HFFc6 (cell line): ENCODE measurements around the gene SCYGR3. TPM values are rescaled to one million over a fixed set of nuclear protein-coding genes. Genes with fewer than 3 reads are reported as not detected.

ENCODE experiments used
- DNase-seq: peaks from one replicate; pipeline ENCODE4 v3.0.0-alpha.2; 2018
- H3K27ac Mint-ChIP-seq: 2 replicates; pipeline ENCODE4 v1.8.0; 2020; ENCODE audit warnings: mild to moderate bottlenecking, mixed read lengths
- H3K27me3 Mint-ChIP-seq: 2 replicates; pipeline ENCODE4 v1.8.0; 2021; ENCODE audit warnings: mild to moderate bottlenecking, moderate library complexity, mixed read lengths; ENCODE audit not compliant: insufficient read depth
- H3K36me3 Mint-ChIP-seq: 2 replicates; pipeline ENCODE4 v1.8.0; 2021; ENCODE audit warnings: low read depth, mixed read lengths
- H3K4me1 Mint-ChIP-seq: 2 replicates; pipeline ENCODE4 v1.8.0; 2020; ENCODE audit warnings: low read depth, mixed read lengths
- H3K4me3 Mint-ChIP-seq: 2 replicates; pipeline ENCODE4 v1.8.0; 2020; ENCODE audit warnings: mild to moderate bottlenecking, moderate library complexity, mixed read lengths
- H3K9me3 Mint-ChIP-seq: 2 replicates; pipeline ENCODE4 v1.8.0; 2020; ENCODE audit warnings: mild to moderate bottlenecking, mixed read lengths
- CTCF ChIP-seq: fragments of 200-600 bp; sonication (generic); IDR thresholded peaks from 2 replicates; pipeline ENCODE4 v1.5.0; 2021; ENCODE audit warnings: antibody characterized with exemption, mild to moderate bottlenecking
- total RNA-seq, 6 experiments: library from RNA; stranded (reverse); fragmentation: NEBNext Ultra II Directional; extraction: Animal tissue kit (Norgen Biotek cat#: 25700); gene quantifications; 2 replicates in 1 of 6; 3 replicates in 5 of 6; pipeline ENCODE4 v1.2.3, GENCODE V29; 2021

Gene SCYGR3
- total RNA-seq, 6 experiments from 2014 or later = not detected

GRCh38 chr2:227615181-227615580, 541 bp upstream of the SCYGR3 start:
- Mint-ChIP-seq H3K4me1 (peaks cover 7% of the 10 kb centered on the region; the same call in 1 of the 2 replicates), H3K27me3 (peaks cover 4% of the 10 kb centered on the region), H3K36me3 (no peaks in the 10 kb centered on the region)

DNA sequence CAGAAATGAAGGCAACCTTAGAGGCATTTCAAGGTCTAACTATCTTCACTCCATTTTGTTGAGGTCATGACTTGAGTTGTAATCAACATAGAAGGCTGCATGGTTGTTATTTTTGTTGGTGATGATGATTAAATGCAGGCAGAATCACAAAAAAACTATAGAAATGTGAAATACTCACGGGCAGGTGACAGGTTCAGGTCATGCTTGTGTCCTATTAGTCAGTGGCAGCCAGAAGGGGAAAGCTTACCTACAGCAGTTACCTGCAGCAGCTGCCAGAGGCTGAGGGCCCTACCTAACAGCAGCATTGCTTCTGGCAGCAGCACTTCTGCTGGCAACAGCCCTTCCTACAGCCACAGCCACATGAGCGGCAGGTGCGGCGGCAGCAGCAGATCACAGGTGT, 394 bp downstream of the SCYGR3 start:
- H3K4me1 Mint-ChIP-seq = peaks cover 7% of the 10 kb centered on the region; the same call in 1 of the 2 replicates
- no peak for DNase-seq

More at GRCh38 chr2:227615181-227615580, 541 bp upstream of the SCYGR3 start:
- Mint-ChIP-seq H3K9me3 (no peaks in the 10 kb centered on the region), H3K4me3 (no peak overlapping the region), H3K27ac (no peak overlapping the region)
- DNase-seq = no peak
- no peak for TF ChIP-seq CTCF

DNA sequence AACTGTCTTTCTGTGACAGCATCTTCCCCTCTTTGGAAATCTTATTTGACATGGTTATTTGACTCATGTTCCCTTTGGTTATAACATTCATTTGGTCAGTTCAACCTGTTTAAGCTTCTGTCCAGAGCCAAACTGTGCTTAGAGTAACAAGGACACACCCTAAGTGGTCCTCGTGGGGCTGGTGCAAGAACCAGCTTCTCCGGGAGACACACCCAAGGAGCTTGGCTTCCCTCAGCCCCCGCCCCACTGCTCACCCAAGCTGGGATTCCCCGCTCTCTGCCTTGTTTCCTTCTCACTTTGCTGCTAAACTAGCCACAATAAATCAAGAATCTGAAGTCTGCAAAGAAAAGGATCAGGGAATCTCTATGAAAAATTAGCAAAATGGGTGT, 1.4 kb downstream of the SCYGR3 start:
- peaks cover 8% of the 10 kb centered on the region for H3K4me1 Mint-ChIP-seq
- H3K27ac Mint-ChIP-seq = no peak overlapping the region

More for the DNA sequence above, 394 bp downstream of the SCYGR3 start:
- no peaks in the 10 kb centered on the region for H3K9me3 Mint-ChIP-seq
- H3K27ac Mint-ChIP-seq = no peak overlapping the region
- peaks cover 4% of the 10 kb centered on the region for H3K27me3 Mint-ChIP-seq
- no peak for TF ChIP-seq CTCF
- H3K4me3 Mint-ChIP-seq = no peak overlapping the region
- H3K36me3 Mint-ChIP-seq = no peaks in the 10 kb centered on the region

DNA sequence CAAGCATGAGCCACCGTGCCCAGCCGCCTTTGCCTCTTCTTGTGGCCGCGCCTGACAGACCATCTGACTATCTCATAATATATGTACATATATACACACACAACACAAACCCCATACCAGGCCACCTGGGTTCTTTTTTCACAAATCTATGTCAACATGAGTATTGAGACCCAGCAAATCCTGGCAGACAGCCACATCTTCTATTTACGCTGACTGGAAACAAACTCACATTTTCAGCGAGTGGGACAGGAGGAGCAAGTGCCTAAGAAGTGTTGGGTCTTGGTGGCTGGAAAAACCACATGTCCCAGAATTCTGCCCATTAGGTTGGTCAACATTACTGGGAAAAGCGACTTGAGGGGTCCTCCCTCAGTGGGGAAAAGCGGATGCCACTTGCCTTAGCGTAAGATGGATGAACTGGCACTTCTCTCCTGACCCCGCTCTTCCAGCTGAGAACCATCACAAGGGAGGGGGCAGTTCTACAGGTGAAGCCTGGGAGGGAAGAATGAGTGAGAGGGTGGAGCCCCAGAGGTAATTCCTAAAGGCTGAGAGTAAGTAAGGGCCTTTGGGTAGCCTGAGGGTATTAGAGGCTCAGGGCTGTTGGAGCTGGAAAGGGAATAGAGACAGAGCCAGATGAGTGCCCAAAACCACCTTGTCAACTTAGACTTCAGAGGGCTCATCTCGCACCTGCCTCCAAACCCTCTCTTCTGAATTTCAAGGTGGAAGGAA, 1.9 kb downstream of the SCYGR3 start:
- DNase-seq = no peak
- Mint-ChIP-seq H3K27ac (no peak overlapping the region), H3K4me1 (peaks cover 8% of the 10 kb centered on the region), H3K27me3 (peaks cover 4% of the 10 kb centered on the region), H3K36me3 (no peaks in the 10 kb centered on the region), H3K9me3 (no peaks in the 10 kb centered on the region), H3K4me3 (no peak overlapping the region)
- no peak for TF ChIP-seq CTCF

More for the DNA sequence above, 1.4 kb downstream of the SCYGR3 start:
- no peak for DNase-seq
- Mint-ChIP-seq H3K27me3 (peaks cover 4% of the 10 kb centered on the region), H3K9me3 (no peaks in the 10 kb centered on the region), H3K36me3 (no peaks in the 10 kb centered on the region), H3K4me3 (no peak overlapping the region)
- no peak for TF ChIP-seq CTCF

GRCh38 chr2:227610123-227610522, 4.5 kb downstream of the SCYGR3 start:
- Mint-ChIP-seq H3K27ac (no peak overlapping the region), H3K4me3 (no peak overlapping the region), H3K36me3 (no peaks in the 10 kb centered on the region), H3K27me3 (peaks cover 6% of the 10 kb centered on the region), H3K9me3 (no peaks in the 10 kb centered on the region), H3K4me1 (peaks cover 10% of the 10 kb centered on the region)
- no peak for TF ChIP-seq CTCF
- no peak for DNase-seq
